Gastrocnemius medialis (tissue), 4 donors: Measurements from ENCODE around the gene TMEM252.

Experiments used
- CTCF ChIP-seq, 5 experiments: fragments of 450-650 bp in 3 of 5; fragments of 200-600 bp in 2 of 5; sonication (generic) in 2 of 5; IDR thresholded peaks in 4 of 5; conservative IDR thresholded peaks in 1 of 5; 1 replicate in 4 of 5; 2 replicates in 1 of 5; pipeline ENCODE4 v1.5.1; 2016 to 2019; ENCODE audit warnings: antibody characterized with exemption in 5 of 5, mild to moderate bottlenecking in 3 of 5, moderate library complexity in 3 of 5
- POLR2A ChIP-seq, 2 donors: fragments of 450-650 bp; IDR thresholded peaks; one replicate each; pipeline ENCODE4 v1.6.1; 2017; ENCODE audit warnings: antibody characterized with exemption in 2 of 2, mild to moderate bottlenecking in 2 of 2, moderate library complexity in 2 of 2

- TF ChIP-seq CTCF (IDR thresholded peaks at IDR 0.05 in 4 of 5, conservative IDR thresholded peaks at IDR 0.05 in 1 of 5) (no peak), POLR2A (IDR thresholded peaks at IDR 0.05) (no peak)
Measured at GRCh38 chr9:68505681-68506409, 34.8 kb downstream of the TMEM252 start.
